ENCODE measurements around the gene SPNS3. TPM values are rescaled to one million over a fixed set of nuclear protein-coding genes. Genes with fewer than 3 reads are reported as not detected.

The SPNS3 gene
- total RNA-seq, 1 donor from 2014 or later, result not detected

- no peak overlapping the region for H3K27ac ChIP-seq (ENCODE audit: low read depth, low read length)
These were observed 80.5 kb downstream of the SPNS3 start for GRCh38 chr17:4514206-4514605.

GRCh38 chr17:4514779-4515178 is 81.0 kb downstream of the SPNS3 start:
- Histone ChIP-seq H3K9ac (ENCODE audit: low read depth in 1 of 3, low read length in 3 of 3) (no peak overlapping the region), H3K9me3 (ENCODE audit: control insufficient read depth in 3 of 3, low read length in 3 of 3) (no peaks in the 10 kb centered on the region), H3K27ac (ENCODE audit: low read depth, low read length) (no peak overlapping the region), H3K36me3 (ENCODE audit: control insufficient read depth in 3 of 3, insufficient read depth in 3 of 3, low read length in 3 of 3) (no peaks in the 10 kb centered on the region), H3K27me3 (ENCODE audit: control insufficient read depth in 3 of 3, insufficient read depth in 3 of 3, low read length in 3 of 3) (no peaks in the 10 kb centered on the region), H3K4me3 (ENCODE audit: low read length in 3 of 3) (no peak overlapping the region), H3K4me1 (ENCODE audit: control insufficient read depth in 3 of 3, insufficient read depth in 3 of 3, low read length in 3 of 3) (peaks cover 17 to 38% (median 19%) of the 10 kb centered on the region in 3 donors)

More at GRCh38 chr17:4514206-4514605, 80.5 kb downstream of the SPNS3 start:
- peak overlapping the region in 1 of 3 donors; percentile 10 for H3K9ac ChIP-seq (ENCODE audit: low read depth in 1 of 3, low read length in 3 of 3)
- H3K4me3 ChIP-seq (ENCODE audit: low read length in 3 of 3), result no peak overlapping the region
- no peaks in the 10 kb centered on the region for H3K9me3 ChIP-seq (ENCODE audit: control insufficient read depth in 3 of 3, low read length in 3 of 3)
- H3K27me3 ChIP-seq (ENCODE audit: control insufficient read depth in 3 of 3, insufficient read depth in 3 of 3, low read length in 3 of 3), result no peaks in the 10 kb centered on the region
- H3K4me1 ChIP-seq (ENCODE audit: control insufficient read depth in 3 of 3, insufficient read depth in 3 of 3, low read length in 3 of 3), result peaks cover 15 to 38% (median 22%) of the 10 kb centered on the region in 3 donors
- H3K36me3 ChIP-seq (ENCODE audit: control insufficient read depth in 3 of 3, insufficient read depth in 3 of 3, low read length in 3 of 3), result no peaks in the 10 kb centered on the region

GRCh38 chr17:4515501-4515900 is 81.8 kb downstream of the SPNS3 start:
- no peaks in the 10 kb centered on the region for H3K9me3 ChIP-seq (ENCODE audit: control insufficient read depth in 3 of 3, low read length in 3 of 3)
- H3K4me1 ChIP-seq (ENCODE audit: control insufficient read depth in 3 of 3, insufficient read depth in 3 of 3, low read length in 3 of 3), result peaks cover 18 to 38% (median 18%) of the 10 kb centered on the region in 3 donors
- no peaks in the 10 kb centered on the region for H3K36me3 ChIP-seq (ENCODE audit: control insufficient read depth in 3 of 3, insufficient read depth in 3 of 3, low read length in 3 of 3)
- no peak overlapping the region for H3K4me3 ChIP-seq (ENCODE audit: low read length in 3 of 3)
- H3K27me3 ChIP-seq (ENCODE audit: control insufficient read depth in 3 of 3, insufficient read depth in 3 of 3, low read length in 3 of 3), result no peaks in the 10 kb centered on the region
- no peak overlapping the region for H3K9ac ChIP-seq (ENCODE audit: low read depth in 1 of 3, low read length in 3 of 3)
- no peak overlapping the region for H3K27ac ChIP-seq (ENCODE audit: low read depth, low read length)

GRCh38 chr17:4516735-4517134 is 83.0 kb downstream of the SPNS3 start:
- Histone ChIP-seq H3K9me3 (ENCODE audit: control insufficient read depth in 3 of 3, low read length in 3 of 3) (no peaks in the 10 kb centered on the region), H3K4me3 (ENCODE audit: low read length in 3 of 3) (no peak overlapping the region), H3K27me3 (ENCODE audit: control insufficient read depth in 3 of 3, insufficient read depth in 3 of 3, low read length in 3 of 3) (no peaks in the 10 kb centered on the region), H3K4me1 (ENCODE audit: control insufficient read depth in 3 of 3, insufficient read depth in 3 of 3, low read length in 3 of 3) (peaks cover 13 to 35% (median 16%) of the 10 kb centered on the region in 3 donors), H3K27ac (ENCODE audit: low read depth, low read length) (no peak overlapping the region), H3K36me3 (ENCODE audit: control insufficient read depth in 3 of 3, insufficient read depth in 3 of 3, low read length in 3 of 3) (no peaks in the 10 kb centered on the region), H3K9ac (ENCODE audit: low read depth in 1 of 3, low read length in 3 of 3) (no peak overlapping the region)

GRCh38 chr17:4518901-4519300 is 85.2 kb downstream of the SPNS3 start:
- H3K4me1 ChIP-seq (ENCODE audit: control insufficient read depth in 3 of 3, insufficient read depth in 3 of 3, low read length in 3 of 3), result peaks cover 13 to 31% (median 16%) of the 10 kb centered on the region in 3 donors
- no peaks in the 10 kb centered on the region for H3K36me3 ChIP-seq (ENCODE audit: control insufficient read depth in 3 of 3, insufficient read depth in 3 of 3, low read length in 3 of 3)
- no peak overlapping the region for H3K4me3 ChIP-seq (ENCODE audit: low read length in 3 of 3)
- peak overlapping the region; percentile 38 to 57 (median 45) for H3K9ac ChIP-seq (ENCODE audit: low read depth in 1 of 3, low read length in 3 of 3)
- no peaks in the 10 kb centered on the region for H3K9me3 ChIP-seq (ENCODE audit: control insufficient read depth in 3 of 3, low read length in 3 of 3)
- peak overlapping the region; percentile 84 for H3K27ac ChIP-seq (ENCODE audit: low read depth, low read length)
- no peaks in the 10 kb centered on the region for H3K27me3 ChIP-seq (ENCODE audit: control insufficient read depth in 3 of 3, insufficient read depth in 3 of 3, low read length in 3 of 3)

- peak overlapping the region; percentile 92 for H3K27ac ChIP-seq (ENCODE audit: low read depth, low read length)
These were observed 85.6 kb downstream of the SPNS3 start for GRCh38 chr17:4519361-4519788.

GRCh38 chr17:4520060-4520893 is 86.5 kb downstream of the SPNS3 start:
- Histone ChIP-seq H3K36me3 (ENCODE audit: control insufficient read depth in 3 of 3, insufficient read depth in 3 of 3, low read length in 3 of 3) (no peaks in the 10 kb centered on the region), H3K27me3 (ENCODE audit: control insufficient read depth in 3 of 3, insufficient read depth in 3 of 3, low read length in 3 of 3) (no peaks in the 10 kb centered on the region), H3K27ac (ENCODE audit: low read depth, low read length) (peak overlapping the region; percentile 92), H3K9me3 (ENCODE audit: control insufficient read depth in 3 of 3, low read length in 3 of 3) (no peaks in the 10 kb centered on the region), H3K4me3 (ENCODE audit: low read length in 3 of 3) (no peak overlapping the region), H3K9ac (ENCODE audit: low read depth in 1 of 3, low read length in 3 of 3) (peak overlapping the region; percentile 16 to 68 (median 53)), H3K4me1 (ENCODE audit: control insufficient read depth in 3 of 3, insufficient read depth in 3 of 3, low read length in 3 of 3) (peaks cover 13 to 31% (median 16%) of the 10 kb centered on the region in 3 donors)

More at GRCh38 chr17:4519361-4519788, 85.6 kb downstream of the SPNS3 start:
- Histone ChIP-seq H3K9ac (ENCODE audit: low read depth in 1 of 3, low read length in 3 of 3) (peak overlapping the region; percentile 38 to 68 (median 45)), H3K4me3 (ENCODE audit: low read length in 3 of 3) (no peak overlapping the region), H3K36me3 (ENCODE audit: control insufficient read depth in 3 of 3, insufficient read depth in 3 of 3, low read length in 3 of 3) (no peaks in the 10 kb centered on the region), H3K27me3 (ENCODE audit: control insufficient read depth in 3 of 3, insufficient read depth in 3 of 3, low read length in 3 of 3) (no peaks in the 10 kb centered on the region), H3K9me3 (ENCODE audit: control insufficient read depth in 3 of 3, low read length in 3 of 3) (no peaks in the 10 kb centered on the region), H3K4me1 (ENCODE audit: control insufficient read depth in 3 of 3, insufficient read depth in 3 of 3, low read length in 3 of 3) (peaks cover 13 to 31% (median 16%) of the 10 kb centered on the region in 3 donors)

GRCh38 chr17:4520894-4521600 is 87.3 kb downstream of the SPNS3 start:
- Histone ChIP-seq H3K4me1 (ENCODE audit: control insufficient read depth in 3 of 3, insufficient read depth in 3 of 3, low read length in 3 of 3) (peaks cover 13 to 33% (median 16%) of the 10 kb centered on the region in 3 donors), H3K27me3 (ENCODE audit: control insufficient read depth in 3 of 3, insufficient read depth in 3 of 3, low read length in 3 of 3) (no peaks in the 10 kb centered on the region), H3K4me3 (ENCODE audit: low read length in 3 of 3) (no peak overlapping the region), H3K9me3 (ENCODE audit: control insufficient read depth in 3 of 3, low read length in 3 of 3) (no peaks in the 10 kb centered on the region), H3K9ac (ENCODE audit: low read depth in 1 of 3, low read length in 3 of 3) (no peak overlapping the region), H3K27ac (ENCODE audit: low read depth, low read length) (peak overlapping the region; percentile 92), H3K36me3 (ENCODE audit: control insufficient read depth in 3 of 3, insufficient read depth in 3 of 3, low read length in 3 of 3) (no peaks in the 10 kb centered on the region)

- Histone ChIP-seq H3K27me3 (ENCODE audit: control insufficient read depth in 3 of 3, insufficient read depth in 3 of 3, low read length in 3 of 3) (no peaks in the 10 kb centered on the region), H3K4me1 (ENCODE audit: control insufficient read depth in 3 of 3, insufficient read depth in 3 of 3, low read length in 3 of 3) (peaks cover 15 to 35% (median 20%) of the 10 kb centered on the region in 3 donors), H3K36me3 (ENCODE audit: control insufficient read depth in 3 of 3, insufficient read depth in 3 of 3, low read length in 3 of 3) (no peaks in the 10 kb centered on the region), H3K9me3 (ENCODE audit: control insufficient read depth in 3 of 3, low read length in 3 of 3) (no peaks in the 10 kb centered on the region), H3K27ac (ENCODE audit: low read depth, low read length) (peak overlapping the region; percentile 92), H3K4me3 (ENCODE audit: low read length in 3 of 3) (no peak overlapping the region), H3K9ac (ENCODE audit: low read depth in 1 of 3, low read length in 3 of 3) (no peak overlapping the region)
These were observed 88.9 kb downstream of the SPNS3 start for GRCh38 chr17:4522661-4523060.

- Histone ChIP-seq H3K27ac (ENCODE audit: low read depth, low read length) (no peak overlapping the region), H3K9me3 (ENCODE audit: control insufficient read depth in 3 of 3, low read length in 3 of 3) (no peaks in the 10 kb centered on the region), H3K9ac (ENCODE audit: low read depth in 1 of 3, low read length in 3 of 3) (no peak overlapping the region), H3K4me3 (ENCODE audit: low read length in 3 of 3) (no peak overlapping the region), H3K27me3 (ENCODE audit: control insufficient read depth in 3 of 3, insufficient read depth in 3 of 3, low read length in 3 of 3) (no peaks in the 10 kb centered on the region), H3K4me1 (ENCODE audit: control insufficient read depth in 3 of 3, insufficient read depth in 3 of 3, low read length in 3 of 3) (peaks cover 14 to 29% (median 20%) of the 10 kb centered on the region in 3 donors), H3K36me3 (ENCODE audit: control insufficient read depth in 3 of 3, insufficient read depth in 3 of 3, low read length in 3 of 3) (no peaks in the 10 kb centered on the region)
These were observed 90.2 kb downstream of the SPNS3 start for GRCh38 chr17:4523946-4524345.
